Measurements from ENCODE around the gene PLAC1.

Gene PLAC1

GRCh38 chrX:134533352-134533751 lies 124.9 kb downstream of the PLAC1 start:
- Histone ChIP-seq H2AFZ (ENCODE audit: low read depth) (no peak overlapping the region), H3K36me3 (ENCODE audit: insufficient read depth) (no peaks in the 10 kb centered on the region), H3K4me2 (no peak overlapping the region), H4K20me1 (ENCODE audit: insufficient read depth) (no peaks in the 10 kb centered on the region), H3K4me3 (IDR thresholded peaks at IDR 0.05; ENCODE audit: insufficient read depth, low read depth, low read length) (no peak overlapping the region), H3K79me2 (ENCODE audit: insufficient read depth, low read depth) (no peaks in the 10 kb centered on the region), H3K27me3 (ENCODE audit: insufficient read depth, low read depth) (no peaks in the 10 kb centered on the region), H3K4me1 (ENCODE audit: low read depth, poor library complexity, severe bottlenecking) (peaks cover 22% of the 10 kb centered on the region), H3K27ac (no peak overlapping the region), H3K9ac (no peak overlapping the region)
- no peak for TF ChIP-seq CTCF (conservative IDR thresholded peaks at IDR 0.05; ENCODE audit: low read depth, low read length)

- no peak overlapping the region for H3K4me3 ChIP-seq (IDR thresholded peaks at IDR 0.05; ENCODE audit: insufficient read depth, low read depth, low read length)
- H3K79me2 ChIP-seq (ENCODE audit: insufficient read depth, low read depth): no peaks in the 10 kb centered on the region
- H4K20me1 ChIP-seq (ENCODE audit: insufficient read depth): no peaks in the 10 kb centered on the region
These were observed 127.4 kb downstream of the PLAC1 start for GRCh38 chrX:134530845-134531244.

GRCh38 chrX:134529481-134529880 lies 128.8 kb downstream of the PLAC1 start:
- H3K9ac ChIP-seq: no peak overlapping the region; the same call in 1 of the 2 replicates
- H3K27me3 ChIP-seq (ENCODE audit: insufficient read depth, low read depth): no peaks in the 10 kb centered on the region
- TF ChIP-seq CTCF (conservative IDR thresholded peaks at IDR 0.05; ENCODE audit: low read depth, low read length): no peak
- peak overlapping the region; percentile 31 for H3K4me2 ChIP-seq
- no peaks in the 10 kb centered on the region for H3K79me2 ChIP-seq (ENCODE audit: insufficient read depth, low read depth)
- H2AFZ ChIP-seq (ENCODE audit: low read depth): 0 out of 2 replicates have a peak overlapping the region, but pooled peaks have one; percentile 16
- no peaks in the 10 kb centered on the region for H4K20me1 ChIP-seq (ENCODE audit: insufficient read depth)
- no peaks in the 10 kb centered on the region for H3K36me3 ChIP-seq (ENCODE audit: insufficient read depth)
- no peak overlapping the region for H3K4me3 ChIP-seq (IDR thresholded peaks at IDR 0.05; ENCODE audit: insufficient read depth, low read depth, low read length)
- H3K4me1 ChIP-seq (ENCODE audit: low read depth, poor library complexity, severe bottlenecking): peaks cover 48% of the 10 kb centered on the region
- H3K27ac ChIP-seq: peak overlapping the region; percentile 45; the same call in 1 of the 2 replicates

More at GRCh38 chrX:134530845-134531244, 127.4 kb downstream of the PLAC1 start:
- Histone ChIP-seq H3K4me1 (ENCODE audit: low read depth, poor library complexity, severe bottlenecking) (peaks cover 34% of the 10 kb centered on the region), H3K36me3 (ENCODE audit: insufficient read depth) (no peaks in the 10 kb centered on the region), H2AFZ (ENCODE audit: low read depth) (no peak overlapping the region), H3K4me2 (no peak overlapping the region), H3K9ac (no peak overlapping the region), H3K27ac (no peak overlapping the region), H3K27me3 (ENCODE audit: insufficient read depth, low read depth) (no peaks in the 10 kb centered on the region)
- TF ChIP-seq CTCF (conservative IDR thresholded peaks at IDR 0.05; ENCODE audit: low read depth, low read length): no peak

GRCh38 chrX:134528960-134529359 lies 129.3 kb downstream of the PLAC1 start:
- Histone ChIP-seq H3K4me2 (peak overlapping the region; percentile 31), H3K27me3 (ENCODE audit: insufficient read depth, low read depth) (no peaks in the 10 kb centered on the region), H2AFZ (ENCODE audit: low read depth) (peak overlapping the region; percentile 16; the same call in 1 of the 2 replicates), H3K9ac (peak overlapping the region; percentile 8; the same call in 1 of the 2 replicates), H3K27ac (peak overlapping the region; percentile 45), H3K4me3 (IDR thresholded peaks at IDR 0.05; ENCODE audit: insufficient read depth, low read depth, low read length) (no peak overlapping the region), H4K20me1 (ENCODE audit: insufficient read depth) (no peaks in the 10 kb centered on the region), H3K79me2 (ENCODE audit: insufficient read depth, low read depth) (no peaks in the 10 kb centered on the region), H3K4me1 (ENCODE audit: low read depth, poor library complexity, severe bottlenecking) (peaks cover 50% of the 10 kb centered on the region), H3K36me3 (ENCODE audit: insufficient read depth) (no peaks in the 10 kb centered on the region)
- no peak for TF ChIP-seq CTCF (conservative IDR thresholded peaks at IDR 0.05; ENCODE audit: low read depth, low read length)
